ENCODE data around the gene KCTD5. TPM values are rescaled to one million over a fixed set of nuclear protein-coding genes. Genes with fewer than 3 reads are reported as not detected.
"Not testable (repeated sequence)": the region's sequence is repeated elsewhere in the genome, so short reads cannot be mapped to it uniquely, and the experiment has no call there.

The KCTD5 gene
- total RNA-seq, 2 experiments from 2014 or later, result 27.5 to 30.1 TPM

DNA sequence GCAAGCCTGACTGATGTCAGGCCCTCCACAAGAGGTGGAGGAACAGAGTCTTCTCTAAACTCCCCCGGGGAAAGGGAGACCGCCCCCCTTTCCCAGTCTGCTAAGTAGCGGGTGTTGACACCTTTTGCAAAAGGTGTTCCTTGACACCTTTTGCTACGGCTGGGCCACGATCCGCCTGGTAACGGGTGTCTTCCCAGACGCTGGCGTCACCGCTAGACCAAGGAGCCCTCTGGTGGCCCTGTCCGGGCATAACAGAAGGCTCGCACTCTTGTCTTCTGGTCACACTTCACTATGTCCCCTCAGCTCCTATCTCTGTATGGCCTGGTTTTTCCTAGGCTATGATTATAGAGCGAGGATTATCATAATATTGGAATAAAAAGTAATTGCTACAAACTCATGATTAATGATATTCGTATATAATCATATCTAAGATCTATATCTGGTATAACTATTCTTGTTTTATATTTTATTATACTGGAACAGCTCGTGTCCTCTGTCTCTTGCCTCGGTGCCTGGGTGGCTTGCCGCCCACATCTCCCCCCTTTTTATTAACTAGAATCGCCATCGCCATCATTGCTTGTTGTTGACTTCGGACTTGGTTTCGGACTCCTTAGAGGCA, 21.5 kb upstream of the KCTD5 start:
- H3K27me3 Mint-ChIP-seq, result peaks cover 12% of the 10 kb centered on the region
- not testable (repeated sequence) for H3K36me3 Mint-ChIP-seq, DNase-seq

GRCh38 chr16:2663553-2664546, 18.5 kb upstream of the KCTD5 start:
- no peaks in the 10 kb centered on the region for H3K27me3 Mint-ChIP-seq
- ATAC-seq (ENCODE audit: low read depth) (no peak), DNase-seq (no peak)
- peak overlapping the region; percentile 82 for H3K27ac Mint-ChIP-seq
- H3K9me3 Mint-ChIP-seq, result no peaks in the 10 kb centered on the region
- peaks cover 10% of the 10 kb centered on the region for H3K4me1 Mint-ChIP-seq
- H3K4me3 Mint-ChIP-seq, result no peak overlapping the region
- H3K36me3 Mint-ChIP-seq, result peaks cover 1% of the 10 kb centered on the region
- POLR2A ChIA-PET, result no interaction called here

More for the DNA sequence above, 21.5 kb upstream of the KCTD5 start:
- H3K27ac Mint-ChIP-seq; H3K4me1 Mint-ChIP-seq; H3K4me3 Mint-ChIP-seq; H3K9me3 Mint-ChIP-seq; POLR2A ChIA-PET; ATAC-seq (ENCODE audit: low read depth): not testable (repeated sequence)

DNA sequence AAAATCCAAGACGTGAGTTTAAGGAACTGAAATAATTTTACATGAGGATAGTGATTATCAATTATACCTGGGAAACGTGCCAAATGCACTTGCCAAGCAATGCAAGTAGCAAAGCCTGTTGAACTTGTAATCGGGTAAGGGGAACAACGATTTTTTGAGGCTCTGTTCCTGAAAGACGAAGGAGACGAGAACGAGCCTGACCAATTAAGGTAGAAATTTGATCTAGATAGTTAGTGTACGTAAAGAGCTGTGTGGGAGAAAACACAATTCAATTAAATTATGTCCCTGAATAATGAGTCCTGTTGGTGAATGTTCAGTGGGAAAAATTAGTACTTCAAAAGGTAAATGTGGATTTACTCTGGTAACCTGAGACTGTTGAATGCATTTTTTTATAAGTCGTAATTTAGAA, 17.7 kb upstream of the KCTD5 start:
- Mint-ChIP-seq H3K4me1 (peaks cover 11% of the 10 kb centered on the region), H3K36me3 (peaks cover 1% of the 10 kb centered on the region), H3K9me3 (no peaks in the 10 kb centered on the region), H3K27ac (no peak overlapping the region), H3K4me3 (no peak overlapping the region), H3K27me3 (no peaks in the 10 kb centered on the region)
- POLR2A ChIA-PET, result no interaction called here
- DNase-seq (no peak), ATAC-seq (ENCODE audit: low read depth) (no peak)

DNA sequence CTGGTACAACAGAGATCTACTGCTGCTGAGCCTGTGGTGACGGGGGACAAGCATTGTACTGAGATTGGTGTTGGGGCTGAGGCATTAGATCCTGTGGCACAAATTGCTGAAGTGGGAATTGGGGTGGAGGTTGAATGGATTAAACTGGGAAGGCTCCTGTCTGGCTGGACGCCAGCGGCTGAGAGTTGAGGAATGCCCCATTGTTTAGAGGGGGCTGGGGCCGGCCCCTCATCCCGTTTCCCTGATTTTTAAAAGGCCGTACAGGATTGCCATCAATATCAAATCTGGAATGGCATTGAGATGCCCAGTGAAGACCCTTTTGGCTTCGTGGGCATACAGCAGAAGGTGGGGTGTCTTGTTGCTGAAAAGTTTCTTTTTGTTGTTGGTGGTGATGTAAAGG, 15.7 kb upstream of the KCTD5 start:
- H3K36me3 Mint-ChIP-seq; H3K9me3 Mint-ChIP-seq; H3K27me3 Mint-ChIP-seq; ATAC-seq (ENCODE audit: low read depth); DNase-seq; H3K4me3 Mint-ChIP-seq; POLR2A ChIA-PET; H3K27ac Mint-ChIP-seq: not testable (repeated sequence)
- peaks cover 18% of the 10 kb centered on the region for H3K4me1 Mint-ChIP-seq

GRCh38 chr16:2669587-2669986, 12.7 kb upstream of the KCTD5 start:
- H3K4me1 Mint-ChIP-seq, result peaks cover 18% of the 10 kb centered on the region
- not testable (repeated sequence) for H3K4me3 Mint-ChIP-seq; H3K9me3 Mint-ChIP-seq; ATAC-seq (ENCODE audit: low read depth); H3K36me3 Mint-ChIP-seq; DNase-seq; H3K27ac Mint-ChIP-seq; H3K27me3 Mint-ChIP-seq
- POLR2A ChIA-PET, result interaction anchor here (0.5 kb wide), 1 partner anchor 401 kb away, joined by 4 read pairs; no protein-coding TSS in a partner anchor

DNA sequence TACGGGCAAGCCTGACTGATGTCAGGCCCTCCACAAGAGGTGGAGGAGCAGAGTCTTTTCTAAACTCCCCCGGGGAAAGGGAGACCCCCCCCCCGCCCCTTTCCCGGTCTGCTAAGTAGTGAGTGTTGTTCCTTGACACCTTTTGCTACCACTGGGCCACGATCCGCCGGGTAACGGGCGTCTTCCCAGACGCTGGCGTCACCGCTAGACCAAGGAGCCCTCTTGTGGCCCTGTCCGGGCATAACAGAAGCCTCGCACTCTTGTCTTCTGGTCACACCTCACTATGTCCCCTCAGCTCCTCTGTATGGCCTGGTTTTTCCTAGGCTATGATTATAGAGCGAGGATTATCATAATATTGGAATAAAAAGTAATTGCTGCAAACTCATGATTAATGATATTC, 12.3 kb upstream of the KCTD5 start:
- peak; percentile 60 for DNase-seq
- H3K36me3 Mint-ChIP-seq; H3K27me3 Mint-ChIP-seq; ATAC-seq (ENCODE audit: low read depth); H3K9me3 Mint-ChIP-seq: not testable (repeated sequence)
- Mint-ChIP-seq H3K27ac (peak overlapping the region; percentile 69), H3K4me1 (peaks cover 18% of the 10 kb centered on the region), H3K4me3 (peak overlapping the region; percentile 45)
- POLR2A ChIA-PET, result interaction anchor here (0.5 kb wide), 1 partner anchor 401 kb away, joined by 4 read pairs; no protein-coding TSS in a partner anchor

- H3K27me3 Mint-ChIP-seq; H3K9me3 Mint-ChIP-seq; H3K27ac Mint-ChIP-seq; ATAC-seq (ENCODE audit: low read depth); POLR2A ChIA-PET; H3K36me3 Mint-ChIP-seq; DNase-seq: not testable (repeated sequence)
- H3K4me3 Mint-ChIP-seq, result peak overlapping the region; percentile 3
- peaks cover 18% of the 10 kb centered on the region for H3K4me1 Mint-ChIP-seq
Measured at GRCh38 chr16:2671193-2671592, 11.1 kb upstream of the KCTD5 start.

GRCh38 chr16:2671741-2672140, 10.6 kb upstream of the KCTD5 start:
- ATAC-seq (ENCODE audit: low read depth) (no peak), DNase-seq (no peak)
- Mint-ChIP-seq H3K36me3 (no peaks in the 10 kb centered on the region), H3K27ac (peak overlapping the region; percentile 16), H3K4me1 (peaks cover 18% of the 10 kb centered on the region), H3K9me3 (no peaks in the 10 kb centered on the region), H3K4me3 (peak overlapping the region; percentile 82), H3K27me3 (no peaks in the 10 kb centered on the region)
- POLR2A ChIA-PET, result no interaction called here

DNA sequence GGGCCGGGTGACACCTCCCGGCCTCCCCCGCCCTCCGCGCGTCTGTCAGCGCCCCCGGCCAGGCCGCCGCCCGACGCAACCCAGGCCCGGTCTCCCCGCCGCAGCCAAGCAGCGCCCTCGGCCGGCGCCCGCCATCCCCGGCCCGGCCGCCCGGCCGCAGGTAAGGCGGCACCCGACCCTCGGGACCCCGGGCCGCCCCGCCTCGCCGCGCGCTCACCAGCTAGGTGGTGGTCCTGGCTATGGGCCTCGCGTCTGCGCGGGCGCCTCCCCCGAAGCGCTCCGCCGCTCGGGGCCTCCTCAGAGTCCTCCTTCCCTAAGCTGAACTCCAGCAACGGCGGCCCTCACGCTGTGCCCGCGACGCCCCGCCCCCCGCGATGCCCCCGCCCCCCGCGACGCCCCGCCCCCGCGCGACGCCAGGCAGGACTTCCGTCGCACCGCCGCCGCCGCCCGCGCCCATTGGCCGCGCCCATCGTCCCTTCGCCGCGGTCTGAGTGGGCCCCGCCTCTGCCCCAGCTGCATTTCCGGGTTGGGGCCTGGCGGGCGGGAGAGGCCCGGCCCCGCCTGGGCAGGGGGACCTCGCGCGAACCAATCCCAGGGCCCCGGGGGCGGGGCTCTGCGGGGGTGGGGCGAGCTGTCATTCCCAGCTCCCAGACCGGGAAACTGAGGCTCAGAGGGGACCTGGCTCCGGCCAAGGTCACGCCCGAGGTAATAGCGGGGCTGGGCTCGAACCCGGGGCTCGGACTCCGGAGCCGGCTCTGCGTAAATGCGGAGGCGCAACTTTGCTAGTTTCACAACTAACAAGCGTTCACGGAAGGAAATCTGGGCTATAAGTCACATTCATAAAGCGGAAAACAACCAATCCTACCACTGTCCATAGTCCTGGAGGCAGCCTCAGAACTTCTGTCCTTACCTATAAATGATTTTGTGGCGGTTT, 9.0 kb upstream of the KCTD5 start:
- Mint-ChIP-seq H3K36me3 (no peaks in the 10 kb centered on the region), H3K27me3 (no peaks in the 10 kb centered on the region), H3K4me3 (peak overlapping the region; percentile 84), H3K27ac (peak overlapping the region; percentile 85), H3K9me3 (no peaks in the 10 kb centered on the region), H3K4me1 (peaks cover 18% of the 10 kb centered on the region)
- DNase-seq (peak; percentile 97), ATAC-seq (ENCODE audit: low read depth) (peak; percentile 95)
- POLR2A ChIA-PET, result interaction anchor here (0.9 to 1.4 kb wide), 5 partner anchors 9 to 211 kb away, joined by 3 to 24 read pairs (median 3); partner anchors contain the start of genes FLYWCH2 and KCTD5

DNA sequence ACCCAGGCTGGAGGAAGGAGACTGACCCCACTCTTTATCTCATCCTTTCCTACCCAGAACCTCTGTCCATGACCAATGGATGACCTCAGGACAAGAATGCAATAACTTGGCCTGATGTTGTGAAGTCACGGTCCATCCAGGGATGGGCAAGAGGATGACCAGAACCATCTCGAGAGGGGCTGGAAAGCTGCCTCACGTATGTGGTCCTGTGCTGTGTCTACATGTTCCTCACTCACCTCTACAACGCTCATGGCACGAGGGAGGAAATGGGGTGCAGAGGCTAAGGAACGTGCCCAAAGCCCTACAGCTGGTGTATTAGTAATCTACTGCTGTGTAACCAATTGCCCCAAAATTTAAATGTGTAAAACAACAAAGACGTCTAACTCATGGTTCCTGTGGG, 7.3 kb upstream of the KCTD5 start:
- Mint-ChIP-seq H3K36me3 (no peaks in the 10 kb centered on the region), H3K9me3 (no peaks in the 10 kb centered on the region), H3K4me1 (peaks cover 14% of the 10 kb centered on the region), H3K27ac (no peak overlapping the region), H3K4me3 (no peak overlapping the region), H3K27me3 (no peaks in the 10 kb centered on the region)
- DNase-seq (no peak), ATAC-seq (ENCODE audit: low read depth) (no peak)
- POLR2A ChIA-PET, result interaction anchor here (0.6 kb wide), 1 partner anchor 524 kb away, joined by 3 read pairs; no protein-coding TSS in a partner anchor

DNA sequence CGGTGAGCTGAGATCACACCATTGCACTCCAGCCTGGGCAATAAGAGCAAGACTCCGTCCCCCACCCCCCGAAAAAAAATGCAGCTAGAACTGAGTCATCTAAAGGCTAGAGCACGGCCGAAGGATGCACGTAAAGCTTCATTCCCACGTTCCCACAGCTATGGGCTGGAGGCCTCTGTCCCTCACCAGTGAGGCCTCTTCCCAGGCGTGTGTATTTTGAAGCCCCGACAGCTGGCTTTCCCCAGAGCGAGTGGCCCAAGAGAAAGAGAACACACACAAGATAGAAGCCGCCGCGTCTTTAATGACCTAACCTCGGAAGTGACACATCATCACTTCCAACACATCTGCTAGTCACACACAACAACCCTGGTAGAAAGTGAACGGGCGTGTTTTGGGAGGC, 6.6 kb upstream of the KCTD5 start:
- Mint-ChIP-seq H3K4me3 (no peak overlapping the region), H3K4me1 (peaks cover 9% of the 10 kb centered on the region), H3K27me3 (no peaks in the 10 kb centered on the region), H3K27ac (no peak overlapping the region), H3K36me3 (no peaks in the 10 kb centered on the region), H3K9me3 (no peaks in the 10 kb centered on the region)
- DNase-seq (no peak), ATAC-seq (ENCODE audit: low read depth) (no peak)
- POLR2A ChIA-PET, result interaction anchor here (0.6 kb wide), 2 partner anchors 363 to 523 kb away, joined by 3 to 4 read pairs; no protein-coding TSS in a partner anchor

DNA sequence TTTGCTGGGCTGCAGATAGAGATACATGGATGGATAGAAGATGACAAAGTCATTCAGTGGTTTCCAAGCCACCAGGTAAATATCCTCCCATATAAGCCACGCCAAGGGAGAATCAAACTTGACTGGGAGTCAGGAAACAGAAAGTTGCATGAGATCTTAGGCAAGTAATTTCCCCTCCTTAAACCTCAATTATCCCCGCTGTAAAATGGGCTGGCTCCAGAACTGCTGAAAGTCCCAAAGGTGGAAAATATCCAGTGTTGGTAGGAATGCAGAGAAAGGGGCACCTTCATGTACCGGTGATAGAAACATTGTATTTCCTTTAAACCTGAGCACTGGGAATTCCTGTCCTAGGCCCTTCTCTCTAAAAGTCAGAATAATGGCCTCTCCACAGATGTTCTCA, 5.4 kb upstream of the KCTD5 start:
- POLR2A ChIA-PET; H3K27ac Mint-ChIP-seq; H3K36me3 Mint-ChIP-seq; H3K4me1 Mint-ChIP-seq; H3K27me3 Mint-ChIP-seq; H3K4me3 Mint-ChIP-seq; DNase-seq; H3K9me3 Mint-ChIP-seq; ATAC-seq (ENCODE audit: low read depth): not testable (repeated sequence)

Data from activated naive CD8-positive, alpha-beta T cell treated with anti-CD3 and anti-CD28 coated beads, Interleukin-2, amount 10 ng/mL, durations not matched to agents 7 days and 5 days (primary cell).